ENCODE results near the gene TSEN34. TPM values are rescaled to one million over a fixed set of nuclear protein-coding genes. Genes with fewer than 3 reads are reported as not detected.
"Not testable (repeated sequence)": the region's sequence is repeated elsewhere in the genome, so short reads cannot be mapped to it uniquely, and the experiment has no call there.

Gene TSEN34
- total and polyA plus RNA-seq, 10 donors = 25.5 to 109 (median 43.0) TPM

- DNase-seq = peak; percentile 86
- TF ChIP-seq POLR2AphosphoS5 (IDR thresholded peaks at IDR 0.05) (peak in 1 of 3 donors; percentile 52), POLR2A (IDR thresholded peaks at IDR 0.05) (no peak)
Observed at GRCh38 chr19:54191811-54192453, 824 bp downstream of the TSEN34 start.

DNA sequence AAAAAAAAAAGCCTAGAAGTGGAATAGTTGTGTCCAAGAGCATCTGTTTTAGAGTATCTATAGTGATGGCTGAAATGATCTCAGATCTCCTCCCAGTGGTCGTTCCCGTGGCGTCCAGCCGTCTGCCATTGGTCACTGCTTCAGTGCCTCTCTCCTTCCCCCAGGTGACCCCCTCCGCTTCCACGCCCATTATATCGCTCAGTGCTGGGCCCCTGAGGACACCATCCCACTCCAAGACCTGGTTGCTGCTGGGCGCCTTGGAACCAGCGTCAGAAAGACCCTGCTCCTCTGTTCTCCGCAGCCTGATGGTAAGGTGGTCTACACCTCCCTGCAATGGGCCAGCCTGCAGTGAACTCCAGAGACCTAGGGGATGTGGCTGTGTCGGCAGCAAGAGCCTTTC lies 1.9 kb downstream of the TSEN34 start:
- Histone ChIP-seq H3K9me3 (no peaks in the 10 kb centered on the region), H3K4me1 (peaks cover 14 to 50% (median 29%) of the 10 kb centered on the region in 6 donors), H3K27ac (peak overlapping the region in 1 of 8 donors; percentile 0), H3K36me3 (peaks cover 0 to 53% (median 18%) of the 10 kb centered on the region in 6 donors), H3K4me3 (no peak overlapping the region), H3K27me3 (replicated peaks in 1 of 7) (no peaks in the 10 kb centered on the region)
- TF ChIP-seq POLR2A (IDR thresholded peaks at IDR 0.05) = no peak
- TF ChIP-seq CTCF (IDR thresholded peaks at IDR 0.05 in 8 of 11, conservative IDR thresholded peaks at IDR 0.05 in 3 of 11) = no peak
- no peak for TF ChIP-seq POLR2AphosphoS5 (IDR thresholded peaks at IDR 0.05)
- 92 to 97% (median 95%) methylated on average over 11 of the region's 11 CpGs for WGBS, 5 donors
- intact Hi-C loops (cut with DNase I; ENCODE audit: low total_unique reads) = no loop called here
- DNase-seq = peak; percentile 76

More at GRCh38 chr19:54191811-54192453, 824 bp downstream of the TSEN34 start:
- Histone ChIP-seq H3K27me3 (replicated peaks in 1 of 7) (no peaks in the 10 kb centered on the region), H3K27ac (peak overlapping the region; percentile 93 to 100 (median 99)), H3K4me1 (peaks cover 14 to 60% (median 34%) of the 10 kb centered on the region in 6 donors), H3K4me3 (peak overlapping the region; percentile 70 to 98 (median 83)), H3K36me3 (peaks cover 0 to 55% (median 18%) of the 10 kb centered on the region in 6 donors), H3K9me3 (no peaks in the 10 kb centered on the region)
- 59 to 70% (median 65%) methylated on average over 18 to 19 of the region's 19 CpGs for WGBS, 5 donors
- intact Hi-C loops (cut with DNase I; ENCODE audit: low total_unique reads) = no loop called here

- peak; percentile 51 for DNase-seq
- 92 to 97% (median 96%) methylated on average over 12 of the region's 12 CpGs for WGBS, 5 donors
- intact Hi-C loops (cut with DNase I; ENCODE audit: low total_unique reads); H3K4me3 ChIP-seq; H3K27me3 ChIP-seq (replicated peaks in 1 of 7); H3K9me3 ChIP-seq; H3K27ac ChIP-seq: not testable (repeated sequence)
- Histone ChIP-seq H3K4me1 (peaks cover 7 to 42% (median 20%) of the 10 kb centered on the region in 6 donors), H3K36me3 (peaks cover 0 to 53% (median 18%) of the 10 kb centered on the region in 6 donors)
Observed at GRCh38 chr19:54194463-54194862, 3.4 kb downstream of the TSEN34 start.

GRCh38 chr19:54196536-54196935 lies 5.4 kb downstream of the TSEN34 start:
- Histone ChIP-seq H3K4me1 (peaks cover 13 to 52% (median 29%) of the 10 kb centered on the region in 6 donors), H3K27me3 (replicated peaks in 1 of 7) (no peaks in the 10 kb centered on the region), H3K4me3 (no peak overlapping the region), H3K36me3 (peaks cover 0 to 56% (median 19%) of the 10 kb centered on the region in 6 donors), H3K9me3 (no peaks in the 10 kb centered on the region), H3K27ac (peak overlapping the region in 2 of 8 donors; percentile 0 to 38)
- 95 to 98% (median 96%) methylated on average over 7 of the region's 7 CpGs for WGBS, 5 donors
- DNase-seq = peak; percentile 50
- intact Hi-C loops (cut with DNase I; ENCODE audit: low total_unique reads) = no loop called here
- TF ChIP-seq POLR2A (IDR thresholded peaks at IDR 0.05) (no peak), CTCF (IDR thresholded peaks at IDR 0.05 in 8 of 11, conservative IDR thresholded peaks at IDR 0.05 in 3 of 11) (no peak), POLR2AphosphoS5 (IDR thresholded peaks at IDR 0.05) (no peak)

GRCh38 chr19:54197121-54197520 lies 6.0 kb downstream of the TSEN34 start:
- Histone ChIP-seq H3K27me3 (replicated peaks in 1 of 7) (no peaks in the 10 kb centered on the region), H3K36me3 (peaks cover 0 to 59% (median 25%) of the 10 kb centered on the region in 6 donors), H3K4me1 (peaks cover 13 to 52% (median 29%) of the 10 kb centered on the region in 6 donors), H3K27ac (peak overlapping the region in 2 of 8 donors; percentile 0 to 38), H3K9me3 (no peaks in the 10 kb centered on the region), H3K4me3 (no peak overlapping the region)
- TF ChIP-seq POLR2AphosphoS5 (IDR thresholded peaks at IDR 0.05) (peak in 1 of 3 donors; percentile 19), POLR2A (IDR thresholded peaks at IDR 0.05) (no peak)
- intact Hi-C loops (cut with DNase I; ENCODE audit: low total_unique reads) = no loop called here
- whole genome bisulfite sequencing, 5 donors = 78 to 93% (median 85%) methylated on average over 3 of the region's 3 CpGs
- DNase-seq = peak; percentile 16

Measured in spleen (tissue), 11 donors.